Caki2 (cell line): ENCODE data around the gene FAM234B. TPM values are rescaled to one million over a fixed set of nuclear protein-coding genes. Genes with fewer than 3 reads are reported as not detected.

Experiments
- DNase-seq: peaks from one replicate; pipeline ENCODE4 v3.0.0-alpha.2; 2015; ENCODE audit warnings: low read depth
- in situ Hi-C: cut with HindIII; loops from 2 replicates; pipeline ENCODE4 v1.10.0; 2016; ENCODE audit warnings: low sequenced_read_pairs, low pct_unique_long_range_greater_than_20kb, mixed read lengths
- total RNA-seq: library from RNA; depleted of rRNA; stranded (reverse); fragments of >200 nt; shearing (Covaris generic); gene quantifications from 2 replicates; pipeline ENCODE4 v1.2.3, GENCODE V29; 2014; ENCODE audit warnings: low replicate concordance

FAM234B gene
- total RNA-seq, 1 experiment from 2014 or later: 6.7 TPM

DNA sequence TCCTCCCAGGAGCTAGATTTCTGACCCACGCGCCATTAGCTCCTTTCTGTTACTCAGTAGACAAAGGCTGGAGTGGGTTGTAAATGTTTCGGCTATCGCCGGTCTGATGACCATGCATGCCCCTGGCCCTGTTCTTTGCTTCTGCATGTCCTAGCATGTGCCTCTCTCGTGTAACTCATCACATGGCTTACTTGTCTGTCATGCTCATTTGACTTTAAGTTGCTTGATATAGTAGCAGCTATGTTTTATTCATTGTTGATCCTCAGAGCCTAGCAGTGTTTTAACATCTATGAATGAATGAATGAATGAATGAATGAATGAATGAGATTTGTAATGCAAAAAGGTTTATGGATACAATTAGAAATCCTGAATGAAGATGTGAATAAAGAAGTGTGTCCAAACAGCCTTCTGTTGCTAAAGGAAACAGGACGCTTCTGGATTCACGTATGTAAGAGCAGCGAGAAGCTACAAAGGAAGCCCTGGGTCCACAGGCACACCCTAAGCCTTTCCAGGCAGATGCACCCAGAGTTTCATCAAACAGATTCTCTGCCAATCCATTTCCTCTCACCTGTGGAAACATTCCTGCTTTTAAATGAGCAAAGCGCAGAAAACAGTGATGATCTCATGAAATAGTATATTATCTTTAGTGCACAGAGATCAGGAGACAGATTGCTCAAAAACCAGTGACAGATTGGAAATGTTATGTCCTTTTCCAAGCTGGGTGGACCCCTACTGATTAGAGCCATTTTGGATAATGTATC, 55.8 kb downstream of the FAM234B start:
- in situ Hi-C loops: no loop called here

DNA sequence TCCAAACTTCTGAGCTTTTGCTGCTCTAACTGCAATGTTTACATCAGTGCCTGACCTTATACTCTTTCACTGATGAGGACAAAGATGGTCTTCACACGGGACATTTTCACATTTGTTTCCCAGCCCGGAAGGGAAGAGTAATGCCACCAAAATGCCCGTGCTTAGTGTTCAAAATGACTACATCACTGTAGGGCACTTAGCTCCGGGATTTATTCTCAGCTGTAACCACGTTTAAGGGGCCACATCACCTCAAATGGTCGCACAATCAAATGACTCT, 56.4 kb downstream of the FAM234B start:
- no peak for DNase-seq
- in situ Hi-C loops: no loop called here

More for the DNA sequence above, 55.8 kb downstream of the FAM234B start:
- no peak for DNase-seq

DNA sequence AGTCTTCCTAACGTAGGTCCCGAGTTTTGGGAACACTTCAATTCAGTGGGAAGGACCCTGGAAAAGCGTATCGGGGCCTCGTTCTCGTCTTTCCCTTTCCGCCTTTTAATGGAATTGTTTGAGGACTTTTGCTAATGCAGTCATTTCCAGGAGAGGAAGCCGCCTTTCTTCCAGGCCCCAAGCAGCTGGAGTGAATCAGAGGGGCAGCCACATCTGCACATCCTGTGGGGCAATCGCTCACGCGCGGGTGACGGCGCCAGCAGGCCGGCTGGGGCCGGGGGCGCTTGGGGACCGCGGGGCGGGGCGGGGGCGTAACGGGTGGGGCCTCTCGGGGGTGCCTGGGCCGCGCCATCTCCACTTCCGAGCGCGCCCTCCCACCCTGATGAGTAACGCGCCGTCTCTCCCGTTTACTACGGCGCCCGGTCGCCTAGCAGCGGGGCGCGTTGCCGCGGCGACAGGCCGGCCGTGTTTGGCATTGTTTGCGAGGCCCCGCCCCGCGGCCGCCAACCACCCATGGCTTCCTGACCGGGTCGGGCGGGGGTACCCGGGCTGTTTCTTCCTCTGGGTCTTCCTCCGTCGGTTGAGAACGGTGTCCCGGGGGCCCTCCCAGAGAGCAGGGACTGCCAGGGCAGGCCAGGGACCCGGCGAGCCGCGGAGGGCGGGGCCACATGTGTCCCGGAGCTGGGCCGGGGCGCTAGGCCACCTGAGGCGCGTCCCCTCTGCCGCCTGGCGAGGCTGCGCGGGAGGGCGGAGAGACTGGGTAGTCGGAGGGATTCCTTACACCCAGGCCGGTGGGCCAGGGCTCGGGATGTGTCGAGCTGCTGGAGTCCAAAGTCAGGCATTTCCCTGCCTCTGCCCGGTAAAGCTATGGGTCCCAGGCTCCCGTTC, 56.9 kb downstream of the FAM234B start:
- DNase-seq: peak; percentile 93
- in situ Hi-C loops: no loop called here

DNA sequence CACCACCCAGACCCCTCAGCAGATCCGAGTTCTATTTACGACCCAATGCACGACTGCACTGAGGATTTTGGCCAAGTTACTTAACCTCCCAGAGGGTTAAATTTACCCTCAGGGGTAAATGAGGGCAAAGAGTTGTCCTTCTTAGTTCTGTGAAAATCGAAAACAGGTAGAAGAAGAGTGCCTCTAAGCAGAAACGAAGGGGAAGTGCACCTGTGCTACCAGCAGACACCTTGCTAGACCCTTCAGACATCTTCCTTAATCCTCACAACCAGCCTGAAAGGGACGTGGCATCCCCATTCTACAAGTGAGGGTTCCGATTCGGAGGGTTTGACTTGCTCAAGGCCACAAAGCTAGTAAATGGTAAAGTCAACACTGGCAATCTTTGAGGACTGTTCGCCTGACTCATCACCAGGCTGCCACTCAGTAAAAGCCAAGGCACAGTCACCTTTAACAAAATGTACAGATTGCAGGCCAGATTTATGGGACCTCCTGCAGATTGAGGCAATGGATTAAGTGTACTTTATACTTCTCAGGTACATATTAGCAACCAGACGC, 57.7 kb downstream of the FAM234B start:
- peak; percentile 69 for DNase-seq
- in situ Hi-C loops: no loop called here

DNA sequence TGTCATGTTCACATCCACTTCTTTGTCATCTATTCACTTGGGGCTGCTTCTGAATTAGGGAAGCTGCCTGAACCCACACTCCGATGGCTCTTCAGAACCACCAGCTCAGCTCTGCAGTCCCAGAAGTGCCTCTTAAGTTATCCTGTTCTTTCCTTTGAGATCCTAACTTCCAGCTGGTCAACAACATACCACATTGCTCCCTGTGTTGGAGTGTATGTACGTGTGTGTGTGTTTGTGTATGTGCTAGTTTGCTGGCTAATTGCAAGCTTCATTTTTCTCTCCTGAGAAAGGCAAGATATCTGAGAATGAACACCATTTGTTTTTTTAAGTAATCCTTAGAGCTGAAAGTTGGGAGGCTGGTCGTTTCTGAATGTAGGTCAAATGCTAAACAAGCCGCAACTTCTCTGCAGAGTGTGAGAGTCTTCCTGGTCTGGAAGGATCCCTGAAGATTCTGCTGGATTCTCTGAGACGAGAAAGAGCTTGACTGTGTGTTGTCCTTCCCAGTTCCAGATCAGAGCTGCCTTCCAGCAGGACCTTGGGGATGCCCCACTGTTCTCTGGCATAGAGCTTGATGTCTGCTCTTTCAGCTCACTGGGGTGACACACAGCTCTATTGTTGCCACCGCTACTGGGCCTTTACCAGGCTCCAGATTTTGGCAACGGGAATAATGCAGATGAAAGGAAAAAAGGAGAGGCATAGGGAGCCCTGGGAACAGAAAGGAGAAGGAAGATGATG, 58.4 kb downstream of the FAM234B start:
- in situ Hi-C loops: no loop called here
- DNase-seq: no peak

DNA sequence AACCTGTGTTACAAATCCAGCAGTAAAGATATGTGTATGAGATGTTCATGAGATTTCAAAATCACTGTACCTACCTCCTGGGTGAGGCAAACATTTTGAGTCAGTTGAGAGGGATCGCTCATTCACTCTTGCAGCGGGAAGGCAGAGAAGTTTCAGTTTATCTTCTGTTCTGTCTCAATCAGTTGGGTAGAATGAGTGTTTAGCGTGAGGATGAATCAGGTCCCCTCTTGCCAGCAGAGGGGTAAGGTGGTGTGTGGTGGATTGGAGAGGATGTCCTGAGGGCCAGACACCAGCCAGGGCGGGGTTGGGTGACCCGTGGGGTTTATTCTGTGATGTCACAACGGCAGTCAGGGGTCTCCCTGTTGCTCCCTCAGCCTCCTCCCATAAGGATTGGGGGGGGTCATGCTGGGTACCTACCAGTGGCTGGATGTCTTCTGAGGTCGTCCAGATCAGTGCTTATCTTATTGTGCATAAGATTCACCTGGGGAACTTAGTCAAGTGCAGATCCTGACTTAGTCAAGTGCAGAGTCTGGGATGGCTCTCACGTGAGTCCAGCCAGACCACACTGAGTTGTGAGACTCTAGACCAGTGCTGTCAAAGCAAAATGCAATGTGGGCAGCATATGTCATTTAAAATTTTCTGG, 59.3 kb downstream of the FAM234B start, which contains the start of gene GSG1:
Gene GSG1 (minus strand): TSS at position 277 of the 643 bp plus-strand sequence. CDS start 155 bp downstream, at position 122.
- no peak for DNase-seq
- in situ Hi-C loops: no loop called here

DNA sequence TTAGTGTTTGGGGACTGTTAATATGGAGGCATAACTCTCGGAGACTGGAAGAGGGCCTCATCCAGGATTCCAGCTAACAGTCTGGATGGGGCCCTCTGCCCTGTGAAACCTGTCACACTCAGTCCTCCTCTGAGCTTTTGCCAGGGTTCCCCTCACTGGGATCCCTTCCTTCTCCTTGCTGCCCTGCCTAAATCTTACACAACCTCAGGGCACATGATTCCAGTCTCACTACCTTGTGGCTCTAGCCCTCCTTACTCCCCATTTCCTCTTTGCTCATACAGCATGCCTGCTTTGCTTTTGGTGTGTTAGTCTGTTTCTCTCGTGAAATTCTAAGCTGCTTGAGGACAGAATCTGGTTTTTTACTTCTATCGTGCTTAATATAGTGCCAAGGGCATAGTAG, 60.2 kb downstream of the FAM234B start:
- in situ Hi-C loops: no loop called here
- DNase-seq: no peak

DNA sequence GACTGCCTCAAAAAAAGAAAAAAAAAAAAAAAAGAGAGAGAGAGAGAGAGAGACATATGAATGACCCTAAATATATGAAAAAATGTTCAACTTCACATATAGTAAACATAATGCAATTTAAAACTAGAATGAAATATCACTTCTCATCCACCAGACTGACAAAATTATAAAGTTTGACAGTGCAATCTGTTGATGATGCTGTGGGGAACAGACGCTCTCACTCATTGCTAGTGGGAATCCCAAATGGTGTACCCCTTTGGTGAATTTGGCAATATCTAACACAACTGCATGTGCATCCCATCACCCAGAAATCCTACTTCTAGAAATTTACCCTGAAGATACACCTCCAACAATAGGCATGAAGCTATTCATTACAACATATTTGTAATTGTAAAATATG, 61.6 kb downstream of the FAM234B start:
- no peak for DNase-seq
- in situ Hi-C loops: no loop called here

DNA sequence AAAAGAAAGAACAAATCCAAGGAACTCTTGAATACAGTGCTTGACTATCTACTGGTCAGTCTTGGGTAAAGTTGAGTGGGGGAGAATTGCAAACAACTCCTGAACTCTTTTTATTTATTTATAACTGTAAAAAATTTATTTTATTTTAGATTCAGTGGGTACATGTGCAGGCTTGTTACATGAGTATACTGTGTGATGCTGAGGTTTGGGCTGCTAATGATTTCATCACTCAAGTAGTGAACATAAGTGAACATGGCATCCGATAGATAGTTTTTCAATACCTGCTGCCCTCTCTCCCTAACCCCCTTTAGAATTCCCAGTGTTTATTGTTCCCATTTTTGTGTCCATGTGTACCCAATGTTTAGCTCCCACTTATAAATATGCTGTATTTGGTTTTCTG, 62.5 kb downstream of the FAM234B start:
- in situ Hi-C loops: no loop called here
- DNase-seq: no peak

DNA sequence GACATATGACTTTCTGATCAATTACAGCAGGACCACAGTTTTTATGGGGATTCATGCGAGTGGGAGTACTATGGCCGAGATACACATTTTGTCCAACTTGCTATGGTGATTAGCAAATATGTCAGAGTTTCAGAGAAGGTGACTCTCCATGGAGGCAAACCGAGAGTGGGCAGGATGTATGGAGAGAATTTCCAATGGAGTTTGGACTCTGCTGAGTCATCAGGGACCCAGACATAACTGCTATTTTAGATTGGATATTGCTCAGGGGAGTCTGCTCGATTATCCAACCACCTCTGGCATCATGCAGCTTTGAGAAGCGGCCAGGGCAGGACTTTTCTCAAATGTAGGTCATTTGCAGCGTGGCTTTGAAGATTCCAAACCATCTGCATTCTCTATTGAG, 68.8 kb downstream of the FAM234B start:
- in situ Hi-C loops: no loop called here
- DNase-seq: no peak

DNA sequence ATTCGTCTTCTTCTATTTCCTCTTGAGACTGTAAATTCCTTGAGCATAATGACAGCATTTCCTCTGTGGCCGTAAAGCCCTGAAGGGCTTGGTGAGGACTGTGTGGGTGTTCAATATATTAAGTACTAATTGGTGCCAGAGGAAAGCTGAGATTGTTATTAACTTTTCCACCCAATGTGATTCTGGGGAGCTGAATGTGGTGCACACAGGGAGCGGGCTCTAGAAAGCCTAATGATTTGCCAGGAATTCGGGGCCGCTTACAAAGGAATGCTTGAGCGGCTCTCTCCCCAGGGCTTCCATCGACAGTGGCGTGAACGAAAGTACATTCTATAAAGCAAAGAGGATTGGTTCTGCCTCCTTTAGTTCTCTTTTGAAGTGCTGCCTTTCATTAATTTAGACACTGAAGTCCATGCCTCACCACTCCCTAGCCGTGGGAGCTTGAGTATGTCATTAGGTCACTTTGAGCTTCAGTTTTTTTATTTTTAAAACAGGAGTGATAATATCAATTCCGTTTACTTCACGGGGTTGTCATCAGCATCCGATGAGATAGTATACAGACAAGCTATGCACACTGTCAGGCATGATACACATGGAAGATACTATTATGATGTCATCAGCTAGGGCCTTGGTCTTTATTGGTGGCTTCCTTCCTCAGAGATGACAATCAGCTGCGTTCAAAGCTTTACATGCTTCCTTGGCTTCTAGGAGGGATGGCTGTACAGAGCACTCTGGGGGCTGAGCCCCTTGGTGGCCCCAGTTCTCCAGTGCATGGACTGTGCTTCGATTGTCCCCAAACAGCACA, 70.3 kb downstream of the FAM234B start:
- DNase-seq: no peak
- in situ Hi-C loops: no loop called here

DNA sequence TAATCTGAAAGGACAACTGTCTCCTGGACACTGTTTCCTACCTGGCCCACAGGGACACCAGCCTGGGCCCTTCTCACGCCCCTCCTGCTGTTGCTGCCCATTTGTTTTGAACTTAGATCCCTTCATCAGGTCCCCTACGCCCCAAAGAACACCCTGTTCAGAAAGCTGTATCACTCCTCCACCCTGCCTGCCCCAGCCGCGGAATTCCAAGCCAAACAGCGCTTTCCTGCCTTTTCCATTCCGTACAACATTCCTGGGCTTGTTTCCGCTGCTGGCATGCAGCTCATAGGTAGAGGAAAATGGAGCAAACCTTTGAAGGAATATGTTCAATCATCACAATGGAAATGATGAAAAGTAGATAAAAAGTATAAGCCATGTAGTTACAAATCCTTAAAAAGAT, 72.1 kb downstream of the FAM234B start:
- no peak for DNase-seq
- in situ Hi-C loops: no loop called here

DNA sequence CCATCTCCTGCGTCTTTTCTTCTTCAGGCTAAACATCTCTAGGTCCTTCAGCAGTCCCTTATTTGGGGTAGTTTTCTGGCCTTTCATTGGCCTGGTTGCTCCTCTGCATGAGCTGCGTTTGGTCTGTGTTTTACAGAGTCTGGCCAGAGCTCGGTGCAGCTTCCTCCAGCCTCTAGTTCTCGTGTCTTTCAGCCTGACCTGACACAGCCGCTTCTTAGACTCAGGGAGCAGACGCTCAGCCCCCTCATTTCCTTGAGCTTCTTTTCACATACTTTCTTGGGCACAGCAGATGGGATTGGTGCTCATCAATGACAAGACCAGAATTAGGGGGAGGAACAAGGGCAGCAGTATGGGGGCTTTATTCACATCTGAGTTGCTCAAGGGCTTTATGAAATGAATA, 72.8 kb downstream of the FAM234B start:
- in situ Hi-C loops: no loop called here
- DNase-seq: no peak

DNA sequence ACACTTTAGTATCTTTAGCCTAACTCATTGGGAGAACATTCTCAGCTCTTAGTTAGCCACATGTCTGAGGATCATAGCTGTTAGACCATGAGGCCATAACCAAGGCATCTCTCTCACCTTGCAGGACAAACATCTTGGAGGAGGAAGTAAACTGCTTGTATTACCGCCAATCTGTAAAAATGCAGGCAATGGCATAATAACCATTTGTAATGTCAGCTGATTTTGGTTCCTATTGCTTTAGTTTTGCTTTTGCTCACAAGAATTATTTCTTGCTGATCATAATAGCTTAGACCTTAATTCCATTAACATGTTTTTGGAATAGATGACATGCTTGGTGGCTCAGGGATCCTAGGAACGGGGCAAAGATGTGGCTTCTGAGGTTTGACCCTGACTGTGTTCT, 75.6 kb downstream of the FAM234B start:
- no peak for DNase-seq
- in situ Hi-C loops: no loop called here

DNA sequence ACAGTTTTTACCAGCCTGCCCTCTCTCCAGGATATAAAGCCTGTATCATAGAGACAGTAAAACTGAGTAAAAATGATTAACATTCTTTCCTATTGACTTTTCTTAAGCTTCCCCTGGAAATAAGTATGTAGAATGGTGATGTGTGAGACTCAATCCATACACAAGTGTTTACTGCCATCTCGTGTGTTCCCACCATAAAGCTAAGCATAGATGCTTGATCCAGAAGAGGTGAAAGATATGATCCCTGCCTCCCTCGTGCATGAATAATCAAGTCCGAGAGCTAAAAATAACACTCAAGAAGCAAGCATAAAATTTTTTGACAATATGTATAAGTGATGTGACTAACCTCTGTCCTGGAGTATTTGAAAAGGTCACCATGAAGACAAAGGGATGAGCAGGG, 76.2 kb downstream of the FAM234B start:
- in situ Hi-C loops: no loop called here
- no peak for DNase-seq

DNA sequence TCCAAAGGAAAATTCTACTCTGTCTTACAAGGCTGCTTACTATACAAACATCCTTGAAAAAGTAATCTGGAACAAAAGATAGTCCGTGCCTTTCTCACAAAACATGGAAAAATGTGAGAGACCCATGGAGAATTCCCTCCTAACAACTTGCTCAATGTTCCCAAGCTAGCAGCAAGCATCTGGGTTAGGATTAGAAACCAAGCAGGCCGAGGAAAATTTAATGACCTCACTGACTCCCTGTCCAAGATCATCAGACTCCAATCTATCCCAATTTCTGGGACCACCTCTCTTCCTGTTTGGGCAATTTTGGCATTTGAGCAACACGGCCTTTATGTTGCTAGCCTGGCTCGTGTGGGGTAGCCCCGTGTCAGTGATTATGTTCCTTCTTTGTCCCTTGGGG, 77.4 kb downstream of the FAM234B start:
- no peak for DNase-seq
- in situ Hi-C loops: no loop called here

DNA sequence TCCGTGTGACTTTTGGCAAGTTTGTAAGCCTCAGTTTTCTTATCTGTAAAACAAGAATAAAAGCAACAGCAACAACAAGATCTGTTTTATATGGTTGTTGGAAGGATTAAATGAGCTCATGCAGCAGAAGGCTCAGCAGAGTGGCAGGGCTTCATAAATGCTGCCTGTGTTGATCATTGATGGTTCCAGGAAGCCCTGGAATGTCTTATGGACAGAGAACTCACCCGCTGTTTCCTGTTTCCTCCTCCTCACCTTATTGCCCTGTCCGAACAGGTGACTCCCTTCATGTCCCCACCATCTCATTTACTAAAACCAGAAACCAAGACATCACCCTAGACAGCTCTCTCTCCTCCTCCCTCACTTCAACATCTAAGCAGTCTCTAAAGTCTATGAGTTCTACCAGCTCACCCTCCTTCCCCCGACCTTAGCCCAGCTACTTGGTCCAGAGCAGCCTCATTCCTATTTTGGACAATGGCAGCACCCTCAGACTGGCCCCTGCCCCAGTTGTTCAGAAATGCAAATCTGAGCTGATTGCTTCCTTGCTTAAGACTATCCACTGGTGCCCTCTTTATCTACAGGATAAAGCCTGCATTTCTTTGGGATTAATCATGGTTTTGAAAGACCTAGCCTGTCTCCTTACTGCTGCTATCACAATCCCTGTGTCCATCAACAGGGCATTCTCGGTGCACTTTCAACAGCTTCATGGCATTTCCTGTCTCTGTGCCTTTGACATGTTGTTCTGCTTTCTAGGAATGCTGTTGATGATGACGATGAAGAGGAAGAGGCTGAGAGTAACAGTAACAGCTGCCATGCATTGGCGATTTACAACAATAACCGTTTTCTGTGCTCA, 80.7 kb downstream of the FAM234B start:
- peak; percentile 31 for DNase-seq
- in situ Hi-C loops: no loop called here
